ENCODE measurements around the gene AGMO. TPM values are rescaled to one million over a fixed set of nuclear protein-coding genes. Genes with fewer than 3 reads are reported as not detected.

AGMO gene
- total and polyA plus RNA-seq, 2 of the 8 experiments (the other 6 are each of a cell fraction or from before 2014, with no cell fraction given): 0.22 to 0.45 TPM

DNA sequence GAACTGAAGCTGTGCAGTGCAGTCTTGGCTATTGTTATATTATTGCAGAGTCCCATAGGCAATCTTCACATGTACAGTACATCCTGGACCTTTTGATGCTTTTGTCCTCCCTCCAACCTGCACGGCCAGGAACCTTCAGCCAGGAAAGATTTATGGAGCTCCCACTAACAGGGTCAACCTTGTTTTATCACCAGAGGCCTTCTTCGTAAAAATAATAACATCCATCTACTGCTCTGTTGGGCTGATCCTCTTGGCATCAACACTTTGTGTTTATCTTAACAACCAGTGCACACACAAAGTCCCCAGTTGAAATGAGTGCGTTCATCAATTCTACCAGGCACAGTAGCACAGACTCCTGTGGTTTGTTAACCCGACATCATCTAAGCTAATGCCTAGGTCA lies 72.4 kb downstream of the AGMO start (continued):
- TF ChIP-seq, protein P1, sequence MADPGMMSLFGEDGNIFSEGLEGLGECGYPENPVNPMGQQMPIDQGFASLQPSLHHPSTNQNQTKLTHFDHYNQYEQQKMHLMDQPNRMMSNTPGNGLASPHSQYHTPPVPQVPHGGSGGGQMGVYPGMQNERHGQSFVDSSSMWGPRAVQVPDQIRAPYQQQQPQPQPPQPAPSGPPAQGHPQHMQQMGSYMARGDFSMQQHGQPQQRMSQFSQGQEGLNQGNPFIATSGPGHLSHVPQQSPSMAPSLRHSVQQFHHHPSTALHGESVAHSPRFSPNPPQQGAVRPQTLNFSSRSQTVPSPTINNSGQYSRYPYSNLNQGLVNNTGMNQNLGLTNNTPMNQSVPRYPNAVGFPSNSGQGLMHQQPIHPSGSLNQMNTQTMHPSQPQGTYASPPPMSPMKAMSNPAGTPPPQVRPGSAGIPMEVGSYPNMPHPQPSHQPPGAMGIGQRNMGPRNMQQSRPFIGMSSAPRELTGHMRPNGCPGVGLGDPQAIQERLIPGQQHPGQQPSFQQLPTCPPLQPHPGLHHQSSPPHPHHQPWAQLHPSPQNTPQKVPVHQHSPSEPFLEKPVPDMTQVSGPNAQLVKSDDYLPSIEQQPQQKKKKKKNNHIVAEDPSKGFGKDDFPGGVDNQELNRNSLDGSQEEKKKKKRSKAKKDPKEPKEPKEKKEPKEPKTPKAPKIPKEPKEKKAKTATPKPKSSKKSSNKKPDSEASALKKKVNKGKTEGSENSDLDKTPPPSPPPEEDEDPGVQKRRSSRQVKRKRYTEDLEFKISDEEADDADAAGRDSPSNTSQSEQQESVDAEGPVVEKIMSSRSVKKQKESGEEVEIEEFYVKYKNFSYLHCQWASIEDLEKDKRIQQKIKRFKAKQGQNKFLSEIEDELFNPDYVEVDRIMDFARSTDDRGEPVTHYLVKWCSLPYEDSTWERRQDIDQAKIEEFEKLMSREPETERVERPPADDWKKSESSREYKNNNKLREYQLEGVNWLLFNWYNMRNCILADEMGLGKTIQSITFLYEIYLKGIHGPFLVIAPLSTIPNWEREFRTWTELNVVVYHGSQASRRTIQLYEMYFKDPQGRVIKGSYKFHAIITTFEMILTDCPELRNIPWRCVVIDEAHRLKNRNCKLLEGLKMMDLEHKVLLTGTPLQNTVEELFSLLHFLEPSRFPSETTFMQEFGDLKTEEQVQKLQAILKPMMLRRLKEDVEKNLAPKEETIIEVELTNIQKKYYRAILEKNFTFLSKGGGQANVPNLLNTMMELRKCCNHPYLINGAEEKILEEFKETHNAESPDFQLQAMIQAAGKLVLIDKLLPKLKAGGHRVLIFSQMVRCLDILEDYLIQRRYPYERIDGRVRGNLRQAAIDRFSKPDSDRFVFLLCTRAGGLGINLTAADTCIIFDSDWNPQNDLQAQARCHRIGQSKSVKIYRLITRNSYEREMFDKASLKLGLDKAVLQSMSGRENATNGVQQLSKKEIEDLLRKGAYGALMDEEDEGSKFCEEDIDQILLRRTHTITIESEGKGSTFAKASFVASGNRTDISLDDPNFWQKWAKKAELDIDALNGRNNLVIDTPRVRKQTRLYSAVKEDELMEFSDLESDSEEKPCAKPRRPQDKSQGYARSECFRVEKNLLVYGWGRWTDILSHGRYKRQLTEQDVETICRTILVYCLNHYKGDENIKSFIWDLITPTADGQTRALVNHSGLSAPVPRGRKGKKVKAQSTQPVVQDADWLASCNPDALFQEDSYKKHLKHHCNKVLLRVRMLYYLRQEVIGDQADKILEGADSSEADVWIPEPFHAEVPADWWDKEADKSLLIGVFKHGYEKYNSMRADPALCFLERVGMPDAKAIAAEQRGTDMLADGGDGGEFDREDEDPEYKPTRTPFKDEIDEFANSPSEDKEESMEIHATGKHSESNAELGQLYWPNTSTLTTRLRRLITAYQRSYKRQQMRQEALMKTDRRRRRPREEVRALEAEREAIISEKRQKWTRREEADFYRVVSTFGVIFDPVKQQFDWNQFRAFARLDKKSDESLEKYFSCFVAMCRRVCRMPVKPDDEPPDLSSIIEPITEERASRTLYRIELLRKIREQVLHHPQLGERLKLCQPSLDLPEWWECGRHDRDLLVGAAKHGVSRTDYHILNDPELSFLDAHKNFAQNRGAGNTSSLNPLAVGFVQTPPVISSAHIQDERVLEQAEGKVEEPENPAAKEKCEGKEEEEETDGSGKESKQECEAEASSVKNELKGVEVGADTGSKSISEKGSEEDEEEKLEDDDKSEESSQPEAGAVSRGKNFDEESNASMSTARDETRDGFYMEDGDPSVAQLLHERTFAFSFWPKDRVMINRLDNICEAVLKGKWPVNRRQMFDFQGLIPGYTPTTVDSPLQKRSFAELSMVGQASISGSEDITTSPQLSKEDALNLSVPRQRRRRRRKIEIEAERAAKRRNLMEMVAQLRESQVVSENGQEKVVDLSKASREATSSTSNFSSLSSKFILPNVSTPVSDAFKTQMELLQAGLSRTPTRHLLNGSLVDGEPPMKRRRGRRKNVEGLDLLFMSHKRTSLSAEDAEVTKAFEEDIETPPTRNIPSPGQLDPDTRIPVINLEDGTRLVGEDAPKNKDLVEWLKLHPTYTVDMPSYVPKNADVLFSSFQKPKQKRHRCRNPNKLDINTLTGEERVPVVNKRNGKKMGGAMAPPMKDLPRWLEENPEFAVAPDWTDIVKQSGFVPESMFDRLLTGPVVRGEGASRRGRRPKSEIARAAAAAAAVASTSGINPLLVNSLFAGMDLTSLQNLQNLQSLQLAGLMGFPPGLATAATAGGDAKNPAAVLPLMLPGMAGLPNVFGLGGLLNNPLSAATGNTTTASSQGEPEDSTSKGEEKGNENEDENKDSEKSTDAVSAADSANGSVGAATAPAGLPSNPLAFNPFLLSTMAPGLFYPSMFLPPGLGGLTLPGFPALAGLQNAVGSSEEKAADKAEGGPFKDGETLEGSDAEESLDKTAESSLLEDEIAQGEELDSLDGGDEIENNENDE (IDR thresholded peaks at IDR 0.05; ENCODE audit: insufficient replicate concordance, low read length): no peak
